ENCODE data around the gene ASPHD2.

Gene ASPHD2

DNA sequence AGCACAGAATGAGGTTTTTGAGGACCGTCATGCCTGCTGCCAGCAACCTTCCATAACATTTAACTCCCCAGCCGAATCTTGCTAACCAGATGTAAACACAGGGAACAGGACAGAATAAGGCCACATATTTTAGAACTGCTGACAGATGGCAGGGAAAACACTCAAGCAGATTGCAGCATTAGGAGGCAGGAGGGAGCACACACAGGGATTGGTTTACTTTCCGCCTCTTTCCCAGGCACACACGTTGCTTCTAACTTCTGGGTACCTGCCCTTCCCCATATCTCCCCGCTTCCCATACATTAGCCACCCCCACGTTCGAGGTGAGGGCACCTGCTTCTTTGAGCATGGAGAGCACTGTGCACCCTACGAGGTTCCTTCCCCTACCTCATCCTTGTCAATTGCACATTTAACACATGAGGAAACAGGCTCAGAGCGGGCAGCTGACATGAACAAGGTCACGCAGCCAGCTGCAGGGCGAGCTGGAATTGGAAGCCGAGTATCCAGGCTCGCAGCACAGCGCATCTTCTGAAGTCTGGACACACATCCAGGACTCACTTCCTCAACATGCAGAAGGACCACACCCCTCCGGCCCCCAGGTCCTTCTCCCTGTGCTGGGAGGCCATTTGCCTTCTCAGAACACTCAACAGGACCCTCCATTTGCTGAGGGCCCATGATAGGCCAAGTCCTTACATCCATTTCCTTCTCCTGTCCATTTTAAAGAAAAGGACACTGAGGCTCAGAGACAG is 18.7 kb downstream of the ASPHD2 start:
- DNase-seq, result no peak

DNA sequence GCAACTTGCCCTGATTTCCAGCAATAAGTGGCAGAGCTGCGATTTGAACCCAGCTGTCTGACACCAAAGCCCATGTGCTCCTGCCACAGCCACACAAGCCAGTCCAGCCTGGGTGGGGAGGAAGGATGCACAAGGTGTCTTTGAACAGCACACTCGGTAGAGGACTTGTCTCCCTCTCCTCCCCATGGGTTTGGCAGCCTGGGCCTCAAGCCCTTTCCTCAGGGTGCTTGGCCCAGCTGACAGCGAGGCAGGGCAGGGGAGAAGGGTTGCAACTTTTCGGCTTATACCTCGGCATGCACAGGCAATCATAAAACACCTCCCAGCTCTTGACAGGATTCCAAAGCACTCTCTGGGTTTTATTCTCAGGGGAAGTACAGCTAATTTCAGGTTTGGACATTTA is 19.3 kb downstream of the ASPHD2 start:
- no peak for DNase-seq

- DNase-seq, result no peak
These were observed 19.9 kb downstream of the ASPHD2 start for GRCh38 chr22:26448941-26449340.

GRCh38 chr22:26450453-26451185 is 21.6 kb downstream of the ASPHD2 start:
- DNase-seq, result no peak

- DNase-seq, result no peak
These were observed 23.4 kb downstream of the ASPHD2 start for GRCh38 chr22:26452236-26453016.

DNA sequence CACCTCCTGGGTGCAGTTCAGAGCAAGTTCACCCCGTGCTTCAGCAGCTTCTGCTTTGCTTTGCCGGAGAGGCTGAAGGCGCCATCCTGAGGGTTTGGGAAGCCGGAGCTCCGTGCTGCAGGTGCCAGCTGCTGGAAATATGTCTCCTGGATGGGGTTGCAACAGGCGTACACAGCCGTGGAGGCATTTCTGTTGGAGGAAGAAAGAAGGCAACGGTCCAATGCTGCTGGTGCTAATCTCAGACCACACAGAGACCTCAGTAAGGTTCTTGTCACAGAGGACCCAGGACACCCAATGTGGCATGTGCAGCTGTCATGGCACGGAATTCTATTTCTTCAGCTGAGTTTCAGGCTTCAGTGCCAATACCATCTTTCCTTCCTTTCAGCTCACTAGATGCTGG is 24.2 kb downstream of the ASPHD2 start:
- no peak for DNase-seq

GRCh38 chr22:26453812-26454500 is 24.9 kb downstream of the ASPHD2 start:
- DNase-seq, result no peak

DNA sequence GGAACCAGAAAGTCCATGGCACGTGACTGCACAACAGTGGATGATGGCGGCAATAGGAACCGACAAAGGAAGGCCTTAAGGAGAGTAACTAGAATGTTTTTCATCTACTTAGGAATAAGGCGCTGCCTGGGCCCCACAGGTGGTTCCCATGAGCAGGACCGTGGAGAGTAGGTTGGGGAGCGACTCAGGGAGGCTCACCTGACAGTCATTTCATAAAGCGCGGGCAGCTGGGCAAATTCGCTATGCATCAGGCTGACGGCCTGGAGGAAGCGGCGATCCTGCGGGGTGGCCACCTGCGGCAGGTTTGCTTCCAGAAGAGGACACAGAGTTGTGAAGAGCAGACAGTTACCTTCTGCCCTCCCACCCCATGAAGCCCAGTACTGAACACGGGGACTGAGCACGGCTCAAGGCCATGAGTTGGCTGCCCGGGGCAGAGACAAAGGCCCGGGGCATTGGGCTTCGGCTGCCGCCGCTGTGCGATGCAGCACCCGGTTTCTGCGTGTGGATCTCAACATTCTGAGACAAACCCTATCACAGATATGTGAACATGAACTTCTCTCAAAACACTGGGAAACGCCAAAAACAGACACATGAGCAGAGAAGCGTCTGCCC is 28.7 kb downstream of the ASPHD2 start:
- no peak for DNase-seq

- no peak for DNase-seq
These were observed 31.1 kb downstream of the ASPHD2 start for GRCh38 chr22:26460202-26460601.

DNA sequence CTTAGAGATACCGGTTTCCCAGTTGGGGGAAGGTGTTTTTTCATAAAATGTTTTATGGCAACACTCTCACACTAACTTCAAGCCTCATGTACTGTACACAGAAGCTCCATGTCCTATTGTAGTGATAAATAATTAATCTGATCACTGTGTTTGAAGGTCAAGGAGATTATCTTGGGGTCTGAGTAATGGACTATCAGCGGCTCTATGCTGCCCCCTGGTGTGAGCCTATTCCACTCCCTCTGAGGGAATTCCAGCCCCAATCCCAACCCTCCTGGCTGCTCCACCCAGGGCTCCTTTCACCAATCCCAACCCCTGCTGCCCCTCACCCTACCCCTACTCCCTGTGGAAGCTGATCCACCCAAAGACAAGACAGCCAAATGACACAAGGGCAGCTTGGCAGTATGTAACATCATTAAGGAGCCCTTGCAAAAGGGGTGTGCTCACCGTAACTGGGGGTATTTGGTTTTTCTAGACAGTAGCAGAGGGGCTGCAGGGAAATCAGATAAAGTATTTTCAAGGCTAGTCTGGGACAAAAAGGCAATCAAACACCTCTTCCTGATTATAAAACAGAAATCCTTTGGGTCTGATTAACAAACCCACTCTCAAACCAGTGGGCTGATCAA is 32.2 kb downstream of the ASPHD2 start:
- peak in 1 of 2 donors; percentile 72 for DNase-seq

GRCh38 chr22:26462051-26462450 is 33.0 kb downstream of the ASPHD2 start:
- DNase-seq, result no peak

GRCh38 chr22:26462641-26463040 is 33.6 kb downstream of the ASPHD2 start:
- no peak for DNase-seq

DNA sequence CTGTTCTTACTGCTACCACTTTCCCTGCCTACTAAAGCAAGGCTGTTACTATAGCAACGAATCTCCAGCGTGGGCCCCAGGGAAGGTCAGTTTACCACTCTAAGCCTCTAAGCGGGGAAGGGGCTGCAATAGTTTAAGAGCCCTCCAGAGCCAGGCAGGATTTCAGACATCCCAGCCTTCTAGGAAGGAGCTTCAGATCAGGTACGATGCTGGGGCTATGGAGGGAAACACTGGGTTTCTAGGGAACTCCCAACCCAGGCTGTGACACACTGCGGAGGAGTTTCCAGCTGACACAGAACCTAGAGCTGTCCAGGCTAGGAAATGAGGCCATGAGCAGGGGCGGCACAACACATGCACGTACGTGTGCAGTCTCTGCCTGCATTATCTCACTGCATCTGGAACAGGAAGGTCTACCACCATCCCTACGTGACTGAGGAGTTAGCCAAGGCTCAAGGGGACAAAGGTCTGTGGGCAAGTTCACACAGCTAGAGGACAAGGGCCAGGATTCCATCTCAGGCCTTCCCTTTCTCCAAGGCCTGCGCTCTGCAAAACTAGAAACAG is 34.1 kb downstream of the ASPHD2 start:
- peak in 1 of 2 donors; percentile 52 for DNase-seq

GRCh38 chr22:26463688-26464087 is 34.6 kb downstream of the ASPHD2 start:
- DNase-seq, result no peak

- DNase-seq, result no peak
These were observed 35.3 kb downstream of the ASPHD2 start for GRCh38 chr22:26464312-26464711.

DNA sequence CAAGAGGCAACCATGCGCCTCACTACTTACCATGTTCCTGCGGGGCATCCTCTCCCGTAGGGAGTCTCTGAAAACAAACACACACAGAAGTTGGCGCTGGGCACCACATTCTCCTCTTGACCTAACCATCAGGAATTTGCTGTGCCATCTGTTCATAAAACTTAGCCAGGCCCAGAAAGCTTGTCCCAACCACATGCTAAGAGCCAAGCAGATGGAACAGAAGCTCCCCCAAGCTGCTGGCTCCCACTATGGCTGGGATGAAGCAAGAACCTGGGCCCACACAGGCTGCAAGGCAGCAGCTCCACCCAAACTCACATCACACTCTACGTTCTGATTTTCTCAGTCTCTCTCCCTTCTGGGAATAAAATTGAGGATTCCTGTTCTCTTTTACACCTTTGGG is 37.1 kb downstream of the ASPHD2 start:
- DNase-seq, result no peak

DNA sequence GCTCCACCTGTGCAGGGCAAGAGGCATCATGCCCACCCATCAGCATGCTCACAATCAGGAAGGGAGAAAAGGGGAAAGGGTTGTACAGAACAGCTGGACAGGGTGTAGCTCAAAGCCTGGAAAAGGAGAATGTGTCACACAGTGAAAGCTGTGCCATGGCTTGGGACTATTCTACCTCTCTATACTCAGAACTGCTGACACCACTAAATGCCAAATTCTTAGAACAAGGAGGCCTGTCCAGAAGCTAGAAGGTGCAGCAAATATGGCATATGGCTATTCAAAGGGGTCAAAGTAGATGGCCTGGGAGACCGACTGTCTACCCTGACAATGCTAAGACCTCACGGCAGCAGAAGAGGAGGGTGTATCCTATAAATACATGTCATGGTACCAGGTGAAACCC is 41.7 kb downstream of the ASPHD2 start:
- DNase-seq, result no peak

DNA sequence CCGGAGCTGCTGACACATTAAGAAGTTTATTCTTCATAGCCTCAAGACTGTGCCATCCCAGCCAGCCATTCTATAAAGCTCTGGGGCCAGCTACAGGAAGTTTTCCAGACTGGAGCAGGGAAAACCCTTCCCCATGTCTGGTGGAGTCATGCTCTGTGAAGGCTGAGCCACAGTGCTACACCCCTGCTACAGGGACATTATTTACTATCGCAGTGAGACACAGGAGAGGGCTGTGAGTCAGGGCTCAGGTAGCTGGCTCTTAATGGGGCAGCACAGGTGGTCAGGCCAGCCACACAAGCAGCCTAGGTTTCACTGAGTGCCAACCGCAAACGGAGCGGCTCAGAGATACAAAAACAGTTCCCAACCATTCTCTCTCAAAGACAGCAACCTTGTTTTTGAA is 42.5 kb downstream of the ASPHD2 start:
- no peak for DNase-seq

GRCh38 chr22:26474682-26475081 is 45.6 kb downstream of the ASPHD2 start:
- DNase-seq, result peak; percentile 31 to 69

DNA sequence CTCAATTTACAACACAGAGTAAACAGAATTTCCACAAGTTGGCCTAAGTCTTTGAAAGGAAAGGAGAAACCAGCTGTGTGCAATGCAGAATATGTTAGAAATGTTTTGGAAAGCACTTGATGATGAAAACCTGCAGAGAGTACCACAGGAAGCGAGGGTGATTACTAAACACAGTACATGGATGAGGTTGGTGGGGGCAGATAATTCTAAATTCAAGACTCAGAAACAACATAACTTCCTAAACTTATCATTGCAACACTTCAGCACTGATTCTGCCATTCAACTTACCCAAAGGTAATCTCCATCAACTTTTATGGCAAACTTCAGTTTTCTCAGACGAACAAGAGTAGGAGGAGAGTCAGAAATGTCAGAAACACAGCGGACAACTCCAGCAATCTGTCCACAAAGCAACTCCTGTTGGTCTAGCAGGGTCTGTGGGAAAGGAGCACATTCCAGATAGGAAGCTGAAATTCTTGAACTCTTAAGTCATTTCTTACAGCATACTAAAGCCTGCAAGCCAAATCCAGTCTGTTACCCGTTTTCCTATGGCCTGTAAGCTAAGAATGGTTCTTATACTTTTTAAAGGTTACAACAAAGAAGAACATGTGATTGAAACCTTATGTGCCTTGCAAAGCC is 47.8 kb downstream of the ASPHD2 start:
- peak; percentile 64 to 87 for DNase-seq

- DNase-seq, result peak; percentile 37 to 66
These were observed 48.3 kb downstream of the ASPHD2 start for GRCh38 chr22:26477341-26477731.

All from inflammatory macrophage treated with lipopolysaccharide for 1 hour (primary cell).